GM19452 (cell line): Measurements from ENCODE around the gene MCAM.

ENCODE experiments used
- ATAC-seq: cut with Tn5 transposase; IDR thresholded peaks from one replicate; pipeline ENCODE4 v1.9.1; 2021; ENCODE audit not compliant: unreplicated experiment

MCAM gene

GRCh38 chr11:119316729-119317591 is at the start of gene MCAM:
Gene MCAM, minus strand, starts transcription at chr11:119317130. Its CDS starts 29 bp downstream, at chr11:119317101.
- no peak for ATAC-seq

GRCh38 chr11:119365071-119365591 is 48.2 kb upstream of the MCAM start:
- ATAC-seq, result no peak

- no peak for ATAC-seq
Measured at GRCh38 chr11:119363851-119364590, 47.1 kb upstream of the MCAM start.

GRCh38 chr11:119363081-119363850 is 46.3 kb upstream of the MCAM start:
- no peak for ATAC-seq

- no peak for ATAC-seq
Measured at GRCh38 chr11:119362741-119363080, 45.8 kb upstream of the MCAM start.

- ATAC-seq, result no peak
Measured at GRCh38 chr11:119361941-119362725, 45.2 kb upstream of the MCAM start.

- ATAC-seq, result no peak
Measured at GRCh38 chr11:119361056-119361787, 44.3 kb upstream of the MCAM start.

GRCh38 chr11:119359365-119360214 is 42.7 kb upstream of the MCAM start:
- no peak for ATAC-seq

- no peak for ATAC-seq
Measured at GRCh38 chr11:119357074-119357473, 40.1 kb upstream of the MCAM start.

GRCh38 chr11:119356349-119357031 is 39.6 kb upstream of the MCAM start:
- no peak for ATAC-seq

GRCh38 chr11:119355091-119355843 is 38.3 kb upstream of the MCAM start:
- ATAC-seq, result no peak

- no peak for ATAC-seq
Measured at GRCh38 chr11:119352857-119353260, 35.9 kb upstream of the MCAM start.

GRCh38 chr11:119351232-119351631 is 34.3 kb upstream of the MCAM start:
- ATAC-seq, result no peak

GRCh38 chr11:119350302-119350701 is 33.4 kb upstream of the MCAM start:
- no peak for ATAC-seq

- no peak for ATAC-seq
Measured at GRCh38 chr11:119347940-119348605, 31.1 kb upstream of the MCAM start.

- no peak for ATAC-seq
Measured at GRCh38 chr11:119347242-119347641, 30.3 kb upstream of the MCAM start.

- ATAC-seq, result no peak
Measured at GRCh38 chr11:119346605-119347004, 29.7 kb upstream of the MCAM start, which contains the start of gene MFRP. Gene MFRP, minus strand, starts transcription at chr11:119346705. Its CDS starts 192 bp downstream, at chr11:119346513.
